ENCODE data around the gene IRF2BP2.
"Not testable (repeated sequence)": the region's sequence is repeated elsewhere in the genome, so short reads cannot be mapped to it uniquely, and the experiment has no call there.

The IRF2BP2 gene

DNA sequence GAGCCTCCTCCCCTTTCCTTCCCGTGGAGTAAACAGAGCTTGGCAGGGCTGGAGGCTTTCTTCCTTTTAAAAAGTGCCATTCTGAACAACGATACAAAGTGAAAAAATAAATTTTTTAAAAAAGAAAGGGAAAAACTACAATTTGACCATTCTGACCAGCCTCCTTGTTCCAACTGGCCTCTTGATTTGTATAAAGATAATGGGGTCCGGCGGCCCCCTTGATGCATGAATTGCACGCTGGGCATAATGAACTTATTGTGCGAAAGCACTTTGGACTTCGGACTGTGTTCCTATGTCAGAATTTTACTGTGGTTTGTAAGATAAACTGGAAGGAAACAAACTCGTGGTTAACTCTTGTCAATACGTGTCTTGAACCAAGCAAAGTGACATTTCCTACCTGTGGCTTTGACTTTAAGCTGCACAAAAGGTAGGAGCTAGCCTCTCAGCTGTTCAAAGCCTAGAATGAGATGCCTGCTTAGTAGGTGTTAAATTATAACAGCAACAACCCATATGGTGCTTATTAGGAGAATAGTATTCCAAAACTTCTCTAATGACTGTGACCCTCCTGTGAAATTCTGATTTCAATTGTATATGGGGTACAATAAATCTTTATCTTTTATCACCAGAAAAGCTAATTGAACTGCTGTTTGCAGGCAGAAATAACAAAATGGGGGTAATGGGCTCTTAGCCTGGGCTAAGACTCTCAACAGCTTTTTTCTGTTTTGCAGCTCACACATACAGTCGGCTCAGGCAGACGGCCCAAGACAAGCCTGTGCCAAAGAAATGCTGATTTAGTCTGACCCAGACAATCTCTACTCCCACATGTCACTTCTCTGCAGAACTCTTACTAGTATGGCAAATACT, 9.3 kb downstream of the IRF2BP2 start:
- no peak for DNase-seq

GRCh38 chr1:234599617-234600417, 10.2 kb downstream of the IRF2BP2 start:
- DNase-seq = peak; percentile 80

- DNase-seq = no peak
Measured at GRCh38 chr1:234598974-234599616, 10.9 kb downstream of the IRF2BP2 start.

DNA sequence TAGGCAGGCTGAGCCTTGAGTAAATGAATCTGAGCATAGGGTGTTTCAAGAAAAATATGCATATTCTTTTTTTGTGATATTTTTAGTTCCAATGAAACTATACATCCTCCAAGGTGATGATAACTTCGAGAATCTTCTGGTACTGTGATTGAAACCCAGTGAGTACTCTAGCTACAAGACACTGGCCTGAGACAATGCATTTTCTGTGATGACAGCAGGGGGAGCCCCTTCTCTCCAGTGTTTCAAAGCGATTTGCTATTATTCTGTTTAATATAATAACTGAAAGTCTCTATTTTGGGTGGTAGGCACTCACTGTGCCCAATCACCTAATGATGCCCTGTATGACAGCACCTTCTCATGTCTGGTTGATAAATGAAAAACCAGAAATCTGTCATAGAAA, 12.1 kb downstream of the IRF2BP2 start:
- peak; percentile 64 for DNase-seq

- no peak for DNase-seq
Measured at GRCh38 chr1:234595899-234596298, 14.1 kb downstream of the IRF2BP2 start.

DNA sequence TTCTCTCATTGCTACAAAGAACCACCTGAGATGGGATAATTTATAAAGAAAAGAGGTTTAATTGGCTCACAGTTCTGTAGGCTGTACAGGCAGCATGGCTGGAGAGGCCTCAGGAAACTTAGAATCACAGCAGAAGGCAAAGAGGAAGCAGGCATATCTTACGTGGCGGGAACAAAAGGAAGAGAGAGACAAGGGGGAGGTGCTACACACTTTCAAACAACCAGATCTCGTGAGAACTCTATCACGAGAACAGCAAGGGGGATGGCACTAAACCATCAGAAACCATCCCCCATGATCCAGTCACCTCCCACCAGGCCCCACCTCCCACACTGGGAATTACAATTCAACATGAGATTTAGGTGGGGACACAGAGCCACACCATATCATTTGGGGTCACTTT, 15.4 kb downstream of the IRF2BP2 start:
- DNase-seq = not testable (repeated sequence)

- DNase-seq = no peak
Measured at GRCh38 chr1:234593771-234594504, 16.0 kb downstream of the IRF2BP2 start.

DNA sequence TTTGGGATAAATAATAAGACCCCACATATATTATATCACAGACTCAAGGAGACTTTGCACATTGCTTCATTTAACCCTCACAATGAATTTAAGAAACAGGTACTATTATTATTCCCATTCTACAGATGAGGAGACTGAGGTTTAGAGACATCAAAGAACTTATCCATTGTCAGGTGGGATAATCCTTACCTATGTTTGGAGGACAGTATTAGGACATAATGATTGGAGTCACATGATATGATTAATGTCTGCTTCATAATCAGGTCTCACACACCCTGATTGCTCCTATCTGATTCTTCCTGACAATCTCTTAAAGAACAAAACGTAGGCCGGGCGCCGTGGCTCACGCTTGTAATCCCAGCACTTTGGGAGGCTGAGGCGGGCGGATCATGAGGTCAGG, 16.9 kb downstream of the IRF2BP2 start:
- DNase-seq = no peak

- no peak for DNase-seq
Measured at GRCh38 chr1:234592240-234592639, 17.7 kb downstream of the IRF2BP2 start.

DNA sequence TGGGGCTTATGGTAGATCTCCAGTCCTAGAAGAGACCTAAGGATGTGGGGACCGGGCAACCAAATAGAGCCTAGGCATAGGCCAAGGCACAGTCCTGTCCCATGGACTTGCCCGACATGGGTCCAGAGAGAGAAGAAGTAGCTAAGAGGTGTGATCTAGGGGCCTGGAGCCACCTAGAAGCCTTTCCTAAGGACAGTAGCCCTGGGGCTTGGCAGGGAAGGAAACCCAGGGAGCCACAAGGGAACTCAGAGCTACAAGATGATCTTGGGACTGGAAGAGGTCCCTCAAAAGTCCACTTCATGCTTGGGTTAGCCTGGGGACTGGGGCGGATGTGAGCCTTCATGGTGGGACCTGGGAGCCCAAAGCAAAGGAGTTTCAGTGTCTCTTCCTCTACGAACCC, 18.8 kb downstream of the IRF2BP2 start:
- no peak for DNase-seq

DNA sequence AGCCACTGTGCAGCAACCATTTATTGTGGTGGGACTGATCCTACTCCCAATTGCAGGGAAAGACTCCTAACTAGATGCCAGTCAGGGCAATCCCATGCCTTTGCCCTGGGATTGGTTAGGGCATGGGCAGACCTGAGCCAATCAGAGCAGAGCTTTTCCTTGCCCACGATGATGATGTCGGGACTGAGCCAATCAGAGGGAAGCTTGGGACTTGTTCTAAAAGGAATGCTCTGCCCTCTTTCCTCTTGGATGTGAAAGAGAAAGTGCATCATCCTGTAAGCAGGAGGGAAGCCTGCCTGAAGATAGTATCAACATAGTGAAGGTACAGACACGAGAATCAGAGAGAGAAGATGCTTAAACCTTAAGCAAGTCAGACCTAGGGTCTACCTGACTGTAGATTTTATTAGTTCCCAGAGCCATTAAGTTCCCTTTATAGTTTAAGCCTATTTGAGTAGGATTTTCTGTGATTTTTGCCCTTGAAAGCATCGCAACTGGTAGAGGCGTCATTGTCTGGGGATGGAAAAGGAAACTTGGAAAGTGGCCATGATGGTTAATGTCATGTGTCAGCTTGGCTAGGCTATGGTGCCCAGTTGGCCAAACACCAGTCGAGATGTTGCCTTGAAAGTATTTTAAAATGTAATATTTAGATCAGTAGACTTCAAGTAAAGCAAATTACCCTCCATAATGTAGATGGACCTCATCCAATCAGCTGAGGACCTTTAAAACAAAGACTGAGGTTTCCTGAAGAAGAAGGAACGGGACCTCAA, 19.9 kb downstream of the IRF2BP2 start:
- no peak for DNase-seq

- no peak for DNase-seq
Measured at GRCh38 chr1:234589064-234589800, 20.7 kb downstream of the IRF2BP2 start.

- no peak for DNase-seq
Measured at GRCh38 chr1:234588386-234588785, 21.6 kb downstream of the IRF2BP2 start.

DNA sequence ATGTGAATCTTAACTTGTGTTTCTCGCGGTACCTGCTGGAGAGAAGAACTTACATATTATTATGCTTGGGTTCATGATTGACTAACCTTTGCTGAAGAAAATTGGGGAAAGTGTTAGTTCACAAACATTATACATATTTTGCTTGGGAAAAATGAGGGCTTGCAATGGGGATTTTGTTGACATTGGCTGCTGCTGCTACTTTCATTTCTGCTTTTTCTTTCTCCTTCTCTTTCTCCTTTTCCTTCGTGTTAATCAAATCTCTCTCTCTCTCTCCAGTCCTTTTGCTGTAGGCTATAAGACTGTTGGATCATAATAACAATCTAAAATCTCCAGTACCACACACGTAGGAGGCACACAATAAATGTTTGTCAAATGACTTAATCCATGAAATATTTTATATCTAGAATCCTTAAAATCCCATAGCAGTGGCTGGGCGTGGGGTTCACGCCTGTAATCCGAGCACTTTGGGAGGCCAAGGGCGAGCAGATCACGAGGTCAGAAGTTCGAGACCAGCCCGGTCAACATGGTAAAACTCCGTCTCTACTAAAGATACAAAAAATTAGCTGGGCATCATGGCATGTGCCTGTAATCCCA, 23.0 kb downstream of the IRF2BP2 start:
- no peak for DNase-seq

GRCh38 chr1:234586304-234586703, 23.7 kb downstream of the IRF2BP2 start:
- DNase-seq = no peak

DNA sequence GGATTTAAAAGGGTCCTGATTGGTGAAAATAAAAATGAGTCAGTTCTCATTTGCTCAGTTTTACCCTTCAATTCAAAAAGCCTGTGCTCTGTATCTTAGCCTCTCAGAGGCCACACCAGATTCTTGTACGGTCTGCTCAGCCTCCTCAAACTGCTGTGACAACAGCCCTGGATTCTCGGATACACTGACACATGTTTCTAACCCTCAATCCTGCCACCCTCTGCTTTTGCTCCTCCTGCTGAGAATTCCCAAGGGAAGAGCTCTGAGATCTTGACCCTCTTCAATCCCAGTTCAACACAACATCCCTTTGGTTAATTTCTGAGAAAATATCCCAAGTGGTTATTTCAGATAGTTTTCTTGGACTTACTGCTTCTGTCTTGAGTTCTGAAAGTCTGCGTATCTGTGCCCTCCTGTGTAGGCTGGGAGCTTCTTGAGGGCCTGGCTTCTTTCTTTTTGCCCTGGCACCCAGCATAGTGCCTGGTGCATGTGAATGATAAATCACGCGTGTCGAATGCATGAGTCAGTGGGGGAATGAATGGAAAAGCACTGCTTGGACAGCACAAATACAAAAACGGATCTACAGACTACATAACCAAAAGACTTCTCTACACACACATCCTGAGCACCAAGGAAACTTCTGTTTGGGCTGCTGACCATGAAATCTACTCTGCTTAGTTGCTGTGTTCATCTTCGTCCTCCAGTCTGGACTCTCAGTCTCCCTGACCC, 24.5 kb downstream of the IRF2BP2 start:
- no peak for DNase-seq

- no peak for DNase-seq
Measured at GRCh38 chr1:234584926-234585325, 25.1 kb downstream of the IRF2BP2 start.

DNA sequence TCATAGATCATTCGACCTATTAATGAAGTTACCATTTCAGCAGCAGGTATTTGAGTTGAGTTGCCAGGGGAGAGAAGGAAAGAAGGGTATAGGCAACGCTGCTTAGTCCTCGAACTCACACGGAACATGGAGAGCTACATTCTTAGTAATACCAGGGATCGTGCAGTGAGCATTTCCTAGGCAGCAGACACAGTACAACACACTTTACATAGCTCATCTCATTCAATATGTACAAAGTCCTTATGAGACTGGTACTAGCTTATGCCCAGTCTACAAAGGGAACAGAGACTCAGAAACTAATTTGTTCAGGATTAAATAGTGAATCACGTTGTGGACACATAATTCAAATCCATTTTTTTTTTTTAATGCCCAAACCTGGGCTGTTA, 25.6 kb downstream of the IRF2BP2 start:
- DNase-seq = no peak

DNA sequence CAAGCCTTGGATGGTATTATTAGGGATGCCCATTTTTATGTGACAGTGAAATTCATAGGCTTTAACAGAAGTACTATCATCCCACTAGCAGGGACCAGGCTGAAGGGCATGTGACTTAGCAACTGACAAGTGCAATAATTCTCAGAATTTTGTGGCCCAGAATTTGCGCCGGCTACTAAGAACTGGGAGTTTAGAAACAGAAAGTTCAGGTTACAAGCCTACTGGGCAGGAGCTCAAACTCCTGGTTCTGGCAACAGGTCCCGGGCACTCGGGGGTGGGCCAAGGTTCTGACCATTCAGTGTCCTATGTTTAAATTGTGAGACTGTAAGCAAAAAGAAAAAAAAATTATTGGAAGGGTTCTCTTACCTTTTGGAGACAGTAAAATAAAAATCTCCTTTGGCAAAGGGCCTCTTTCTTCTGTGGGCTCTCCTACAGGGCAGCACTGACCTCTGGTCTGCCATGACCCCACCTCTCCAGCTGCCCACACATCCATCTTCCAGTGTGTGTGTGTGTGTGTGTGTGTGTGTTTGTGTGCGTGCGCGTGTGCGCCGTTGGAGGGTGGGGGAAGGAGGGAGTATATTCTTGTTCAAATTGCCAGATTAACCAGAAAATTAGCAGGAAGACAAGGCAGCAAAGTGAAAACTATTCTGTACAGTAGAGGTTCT, 26.1 kb downstream of the IRF2BP2 start:
- no peak for DNase-seq

All from activated CD4-positive, alpha-beta T cell treated with anti-CD3 and anti-CD28 coated beads for 48 hours (primary cell).